T-helper 2 cell treated with Interferon-gamma antibody and Interleukin-4, amounts not matched to agents 5 μg/mL and 100 μg/mL, for 36 hours (primary cell): ENCODE data around the gene ARHGEF6.

Experiments
- DNase-seq: peaks from one replicate; pipeline ENCODE4 v3.0.0; 2021; ENCODE audit warnings: low spot score
- H3K27ac Mint-ChIP-seq: one replicate; pipeline ENCODE4 v1.8.0; 2021; ENCODE audit warnings: mild to moderate bottlenecking, mixed read lengths
- H3K27me3 Mint-ChIP-seq: one replicate; pipeline ENCODE4 v1.8.0; 2021; ENCODE audit warnings: low read depth, mixed read lengths
- H3K36me3 Mint-ChIP-seq: one replicate; pipeline ENCODE4 v1.8.0; 2021; ENCODE audit warnings: low read depth, mixed read lengths
- H3K4me1 Mint-ChIP-seq: one replicate; pipeline ENCODE4 v1.8.0; 2021; ENCODE audit warnings: low read depth, mixed read lengths
- H3K4me3 Mint-ChIP-seq: one replicate; pipeline ENCODE4 v1.8.0; 2022; ENCODE audit warnings: mild to moderate bottlenecking, moderate library complexity, mixed read lengths
- H3K9me3 Mint-ChIP-seq: one replicate; pipeline ENCODE4 v1.8.0; 2021; ENCODE audit warnings: mixed read lengths

Gene ARHGEF6

DNA sequence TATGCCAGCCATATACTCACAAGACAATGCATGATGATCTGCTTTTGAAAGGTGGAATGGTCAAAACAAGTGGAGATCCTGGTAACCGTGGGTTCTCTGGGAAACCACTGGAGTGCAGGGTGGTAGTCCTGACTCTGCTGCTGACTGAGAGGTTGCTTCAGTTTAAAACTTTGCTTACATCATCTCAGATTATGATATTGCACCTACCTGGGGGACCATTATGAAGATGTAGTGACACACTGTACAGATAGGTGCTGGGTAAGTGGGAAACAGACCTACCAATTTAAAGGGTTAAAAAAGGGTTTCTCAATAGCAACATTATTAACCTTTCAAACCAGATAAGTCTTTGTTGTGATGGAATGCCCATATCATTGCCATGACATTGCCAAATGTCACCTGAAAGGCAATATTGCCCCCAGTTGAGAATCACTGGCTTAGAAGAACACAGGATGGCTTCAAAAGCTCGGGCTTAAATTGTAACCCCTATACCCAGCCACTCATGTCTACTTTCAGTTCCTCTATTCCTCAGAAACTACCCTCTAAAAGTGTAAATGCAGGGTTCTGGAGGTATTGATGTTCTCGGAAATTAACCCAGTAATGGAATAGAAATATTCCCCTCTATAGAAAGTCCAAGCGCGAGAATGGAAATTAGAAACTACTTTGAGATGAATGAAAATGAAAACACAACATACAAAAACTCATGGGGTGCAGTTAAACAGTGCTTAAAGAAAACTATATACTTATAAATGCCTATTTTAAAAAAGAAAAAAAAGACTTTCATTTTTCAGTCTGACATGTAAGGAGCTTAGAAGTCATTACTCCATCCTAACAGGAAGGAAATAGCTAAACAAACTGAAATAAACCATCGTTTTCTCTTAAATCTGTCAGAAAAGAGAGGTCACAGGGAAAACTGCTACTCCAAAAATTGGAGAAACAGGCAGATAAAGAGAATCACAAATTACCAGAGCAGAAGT is 65.8 kb downstream of the ARHGEF6 start:
- Mint-ChIP-seq H3K4me1 (peaks cover 48% of the 10 kb centered on the region), H3K36me3 (peaks cover 26% of the 10 kb centered on the region), H3K27ac (peak overlapping the region; percentile 87), H3K4me3 (peak overlapping the region; percentile 70), H3K27me3 (no peaks in the 10 kb centered on the region), H3K9me3 (no peaks in the 10 kb centered on the region)
- no peak for DNase-seq

GRCh38 chrX:136712650-136713310 is 68.0 kb downstream of the ARHGEF6 start:
- Mint-ChIP-seq H3K36me3 (peaks cover 30% of the 10 kb centered on the region), H3K9me3 (no peaks in the 10 kb centered on the region), H3K27ac (peak overlapping the region; percentile 62), H3K4me1 (peaks cover 39% of the 10 kb centered on the region), H3K27me3 (no peaks in the 10 kb centered on the region), H3K4me3 (no peak overlapping the region)
- DNase-seq, result no peak

- no peaks in the 10 kb centered on the region for H3K9me3 Mint-ChIP-seq
- DNase-seq, result no peak
- H3K27ac Mint-ChIP-seq, result peak overlapping the region; percentile 64
- H3K4me1 Mint-ChIP-seq, result peaks cover 27% of the 10 kb centered on the region
- H3K4me3 Mint-ChIP-seq, result peak overlapping the region; percentile 42
- no peaks in the 10 kb centered on the region for H3K27me3 Mint-ChIP-seq
- H3K36me3 Mint-ChIP-seq, result peaks cover 36% of the 10 kb centered on the region
These were observed 69.6 kb downstream of the ARHGEF6 start for GRCh38 chrX:136711147-136711546.

DNA sequence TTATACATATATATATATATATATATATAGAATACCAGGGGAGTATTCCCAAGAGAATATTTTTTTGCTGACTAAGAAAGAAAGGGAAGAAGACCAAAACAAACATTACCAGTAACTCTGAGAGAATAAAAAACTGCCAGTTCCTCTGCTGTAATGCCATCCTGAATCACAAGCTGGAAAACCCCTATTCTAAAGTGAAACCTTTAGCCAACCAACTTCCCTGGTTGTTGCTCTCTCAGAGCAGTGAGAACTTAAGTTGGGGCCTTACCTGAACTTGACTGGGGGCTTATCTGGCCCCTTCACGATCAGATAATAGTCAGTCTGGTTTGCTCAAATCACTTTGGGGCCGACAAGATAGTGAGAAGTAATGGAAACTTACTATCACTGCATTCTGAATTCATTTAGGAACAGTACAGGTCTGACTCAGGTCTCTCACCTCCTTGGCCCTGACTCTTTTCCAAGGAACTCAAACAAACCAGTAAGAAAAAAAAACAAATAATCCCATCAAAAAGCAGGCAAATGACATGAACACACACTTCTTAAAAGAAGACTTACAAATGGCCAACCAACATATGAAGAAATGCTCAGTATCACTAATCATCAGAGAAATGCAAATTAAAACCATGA is 70.3 kb downstream of the ARHGEF6 start:
- Mint-ChIP-seq H3K27me3 (no peaks in the 10 kb centered on the region), H3K9me3 (no peaks in the 10 kb centered on the region), H3K36me3 (peaks cover 40% of the 10 kb centered on the region), H3K27ac (peak overlapping the region; percentile 82), H3K4me1 (peaks cover 26% of the 10 kb centered on the region), H3K4me3 (peak overlapping the region; percentile 10)
- DNase-seq, result peak; percentile 53

DNA sequence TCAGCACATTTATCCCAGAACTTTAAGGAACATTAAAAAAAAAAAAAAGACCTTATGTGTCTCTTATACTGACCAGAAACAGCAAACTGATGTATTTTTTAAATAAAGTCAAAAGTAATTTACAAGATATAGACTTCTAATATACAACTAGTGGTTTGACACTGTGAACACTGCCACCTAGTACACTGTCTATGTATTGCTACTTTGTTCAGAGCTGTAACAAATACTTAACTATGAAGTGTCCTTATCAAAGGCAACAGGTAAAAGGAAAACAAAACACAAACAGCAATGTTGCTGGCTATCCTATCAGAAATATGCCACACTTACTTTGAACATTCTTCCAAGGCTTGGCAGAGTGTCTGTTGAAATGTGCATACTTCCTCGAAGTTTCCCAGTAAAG is 72.4 kb downstream of the ARHGEF6 start:
- Mint-ChIP-seq H3K27me3 (no peaks in the 10 kb centered on the region), H3K4me3 (no peak overlapping the region), H3K9me3 (no peaks in the 10 kb centered on the region), H3K27ac (no peak overlapping the region), H3K4me1 (peaks cover 20% of the 10 kb centered on the region), H3K36me3 (peaks cover 50% of the 10 kb centered on the region)
- no peak for DNase-seq

DNA sequence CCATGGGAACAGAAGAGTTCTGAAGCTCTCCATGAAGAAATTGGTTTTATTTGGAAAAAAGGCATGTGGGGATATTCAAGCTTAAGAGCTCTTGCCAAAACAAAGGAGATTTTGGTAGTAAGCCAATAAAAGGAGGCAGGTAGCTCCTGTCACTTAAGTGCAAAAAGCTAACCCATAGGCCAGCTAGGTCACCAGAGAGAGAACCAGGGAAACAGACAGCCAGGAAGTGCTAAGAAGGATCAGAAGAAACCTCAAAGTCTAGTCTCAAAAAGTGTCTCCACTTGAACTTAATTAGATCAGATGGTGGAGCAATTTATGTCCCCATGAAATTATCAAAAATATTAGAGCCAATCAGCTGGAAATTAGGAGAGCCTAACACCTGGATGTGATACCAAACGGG is 83.6 kb downstream of the ARHGEF6 start:
- peaks cover 57% of the 10 kb centered on the region for H3K36me3 Mint-ChIP-seq
- no peak for DNase-seq
- peaks cover 24% of the 10 kb centered on the region for H3K9me3 Mint-ChIP-seq
- peaks cover 50% of the 10 kb centered on the region for H3K4me1 Mint-ChIP-seq
- H3K27me3 Mint-ChIP-seq, result no peaks in the 10 kb centered on the region
- peak overlapping the region; percentile 54 for H3K4me3 Mint-ChIP-seq
- H3K27ac Mint-ChIP-seq, result peak overlapping the region; percentile 80

- Mint-ChIP-seq H3K27ac (peak overlapping the region; percentile 96), H3K4me3 (peak overlapping the region; percentile 84), H3K36me3 (peaks cover 46% of the 10 kb centered on the region), H3K9me3 (peaks cover 12% of the 10 kb centered on the region), H3K27me3 (no peaks in the 10 kb centered on the region), H3K4me1 (peaks cover 58% of the 10 kb centered on the region)
- no peak for DNase-seq
These were observed 86.2 kb downstream of the ARHGEF6 start for GRCh38 chrX:136694431-136695087.

- peaks cover 48% of the 10 kb centered on the region for H3K36me3 Mint-ChIP-seq
- H3K9me3 Mint-ChIP-seq, result peaks cover 2% of the 10 kb centered on the region
- no peaks in the 10 kb centered on the region for H3K27me3 Mint-ChIP-seq
- peaks cover 67% of the 10 kb centered on the region for H3K4me1 Mint-ChIP-seq
- H3K4me3 Mint-ChIP-seq, result no peak overlapping the region
- DNase-seq, result no peak
- H3K27ac Mint-ChIP-seq, result no peak overlapping the region
These were observed 88.5 kb downstream of the ARHGEF6 start for GRCh38 chrX:136692271-136692670.

DNA sequence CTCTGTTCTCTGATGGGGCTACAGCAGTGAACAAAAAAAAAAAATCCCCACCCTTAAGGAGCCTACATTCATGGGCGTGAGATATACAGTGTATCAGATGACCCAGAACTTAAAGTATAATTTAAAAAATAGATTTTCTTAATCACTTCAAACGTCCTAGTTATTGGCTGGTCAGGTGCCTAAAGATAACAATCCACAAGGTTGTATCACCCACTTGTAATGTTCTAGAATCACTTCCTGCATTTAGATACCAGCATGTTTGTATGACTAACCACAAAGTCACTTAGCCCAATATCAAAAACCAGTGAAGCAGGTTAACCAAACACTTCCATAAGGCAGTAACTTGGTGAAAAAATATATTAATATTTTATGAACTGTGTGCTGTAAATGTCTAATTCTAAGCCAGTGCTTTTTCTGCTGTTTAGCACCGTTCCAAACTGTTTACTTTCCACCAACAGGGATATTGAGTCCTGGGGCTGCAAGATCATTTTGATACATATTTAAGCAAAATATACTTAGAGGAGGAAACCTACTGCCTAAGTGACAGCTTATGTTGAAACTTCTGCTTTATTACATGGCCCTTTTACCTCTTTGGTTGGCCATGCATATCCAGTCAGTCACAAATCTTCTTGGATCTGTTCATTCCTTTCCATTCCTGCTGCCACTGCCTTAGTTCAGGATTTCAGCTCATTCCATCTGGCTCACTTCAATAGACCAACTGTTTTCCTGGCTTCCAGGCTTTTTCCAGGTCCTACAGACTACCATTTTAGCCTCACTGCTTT is 89.5 kb downstream of the ARHGEF6 start:
- H3K36me3 Mint-ChIP-seq, result peaks cover 47% of the 10 kb centered on the region
- no peaks in the 10 kb centered on the region for H3K9me3 Mint-ChIP-seq
- H3K4me1 Mint-ChIP-seq, result peaks cover 63% of the 10 kb centered on the region
- no peak for DNase-seq
- H3K27ac Mint-ChIP-seq, result peak overlapping the region; percentile 89
- H3K4me3 Mint-ChIP-seq, result peak overlapping the region; percentile 67
- no peaks in the 10 kb centered on the region for H3K27me3 Mint-ChIP-seq

- DNase-seq, result peak; percentile 18
- no peaks in the 10 kb centered on the region for H3K27me3 Mint-ChIP-seq
- H3K36me3 Mint-ChIP-seq, result peaks cover 41% of the 10 kb centered on the region
- H3K27ac Mint-ChIP-seq, result peak overlapping the region; percentile 83
- no peaks in the 10 kb centered on the region for H3K9me3 Mint-ChIP-seq
- peaks cover 53% of the 10 kb centered on the region for H3K4me1 Mint-ChIP-seq
- H3K4me3 Mint-ChIP-seq, result peak overlapping the region; percentile 73
These were observed 91.3 kb downstream of the ARHGEF6 start for GRCh38 chrX:136689436-136689835.

- Mint-ChIP-seq H3K27ac (no peak overlapping the region), H3K4me1 (peaks cover 43% of the 10 kb centered on the region), H3K9me3 (no peaks in the 10 kb centered on the region), H3K4me3 (no peak overlapping the region), H3K27me3 (no peaks in the 10 kb centered on the region), H3K36me3 (peaks cover 39% of the 10 kb centered on the region)
- peak; percentile 57 for DNase-seq
These were observed 93.3 kb downstream of the ARHGEF6 start for GRCh38 chrX:136687457-136687856.

DNA sequence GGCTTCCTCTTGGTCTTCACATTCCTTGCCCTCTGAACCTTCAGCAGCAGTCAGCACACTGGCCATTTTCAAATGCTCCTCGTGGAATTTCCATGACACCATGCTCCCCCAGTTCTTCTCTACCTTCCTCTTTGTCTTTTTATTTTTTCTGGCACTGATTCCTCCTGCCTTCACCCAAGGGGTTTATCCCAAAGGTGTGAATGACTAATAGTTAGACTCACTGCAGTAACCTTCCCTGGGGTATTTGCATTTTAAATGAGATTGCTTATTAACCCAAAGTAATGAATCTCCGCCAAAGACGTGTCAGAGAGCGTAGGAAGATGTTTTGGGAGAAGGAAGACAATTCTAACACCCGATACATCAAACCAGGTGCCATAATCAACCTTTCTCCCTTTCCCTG is 96.6 kb downstream of the ARHGEF6 start:
- Mint-ChIP-seq H3K27ac (no peak overlapping the region), H3K36me3 (peaks cover 50% of the 10 kb centered on the region), H3K4me3 (no peak overlapping the region), H3K9me3 (no peaks in the 10 kb centered on the region), H3K4me1 (peaks cover 20% of the 10 kb centered on the region), H3K27me3 (no peaks in the 10 kb centered on the region)
- DNase-seq, result no peak

GRCh38 chrX:136679531-136679930 is 101.2 kb downstream of the ARHGEF6 start:
- Mint-ChIP-seq H3K4me3 (no peak overlapping the region), H3K9me3 (no peaks in the 10 kb centered on the region), H3K4me1 (peaks cover 39% of the 10 kb centered on the region), H3K27ac (peak overlapping the region; percentile 49), H3K27me3 (no peaks in the 10 kb centered on the region), H3K36me3 (peaks cover 60% of the 10 kb centered on the region)
- no peak for DNase-seq
